Smooth muscle cell (in vitro differentiated cells): ENCODE measurements around the gene PDE6G. TPM values are rescaled to one million over a fixed set of nuclear protein-coding genes. Genes with fewer than 3 reads are reported as not detected.

Experiments
- DNase-seq: peaks from one replicate; lab custom pipeline; 2025; ENCODE audit not compliant: unreplicated experiment; lab: John Stamatoyannopoulos, UW
- H2AFZ ChIP-seq: fragments of 200-600 bp; sonication (generic); 2 replicates; pipeline ENCODE4 v1.6.0; 2016; ENCODE audit warnings: antibody characterized with exemption, low read depth, mild to moderate bottlenecking
- H3F3A ChIP-seq: fragments of 200-600 bp; sonication (generic); 2 replicates; pipeline ENCODE4 v1.6.0; 2017; ENCODE audit warnings: antibody characterized with exemption, low read depth
- H3K27ac ChIP-seq: fragments of 200-600 bp; sonication (generic); 2 replicates; pipeline ENCODE4 v1.5.1; 2016; ENCODE audit warnings: low read depth, mild to moderate bottlenecking
- H3K27me3 ChIP-seq: fragments of 200-600 bp; sonication (generic); 2 replicates; pipeline ENCODE4 v1.6.1; 2016; ENCODE audit warnings: low read depth, mild to moderate bottlenecking
- H3K36me3 ChIP-seq: fragments of 200-600 bp; sonication (generic); 2 replicates; pipeline ENCODE4 v1.5.1; 2016; ENCODE audit warnings: low read depth
- H3K4me1 ChIP-seq: fragments of 200-600 bp; sonication (generic); 2 replicates; pipeline ENCODE4 v1.5.1; 2016; ENCODE audit warnings: low read depth
- H3K4me2 ChIP-seq: fragments of 200-600 bp; sonication (generic); 2 replicates; pipeline ENCODE4 v1.6.0; 2016; ENCODE audit warnings: mild to moderate bottlenecking
- H3K4me3 ChIP-seq: fragments of 200-600 bp; sonication (generic); 2 replicates; pipeline ENCODE4 v1.5.1; 2016; ENCODE audit warnings: mild to moderate bottlenecking
- H3K79me2 ChIP-seq: fragments of 200-600 bp; sonication (generic); 2 replicates; pipeline ENCODE4 v1.6.0; 2016; ENCODE audit warnings: low read depth, mild to moderate bottlenecking
- H3K9ac ChIP-seq: fragments of 200-600 bp; sonication (generic); 2 replicates; pipeline ENCODE4 v1.6.0; 2016; ENCODE audit warnings: low read depth
- H3K9me3 ChIP-seq: fragments of 200-600 bp; sonication (generic); replicated peaks from 2 replicates; pipeline ENCODE4 v1.5.1; 2016; ENCODE audit warnings: low read depth
- H4K20me1 ChIP-seq: fragments of 200-600 bp; sonication (generic); 2 replicates; pipeline ENCODE4 v1.6.0; 2016; ENCODE audit warnings: low read depth
- WGBS: methylation state at CpG from one replicate; pipeline ENCODE4 v1.1.7; 2016; ENCODE audit warnings: low lambda C conversion rate; 5-methylcytosine and 5-hydroxymethylcytosine counted together
- polyA plus RNA-seq: library from polyadenylated mRNA; unstranded; fragments of >200 nt; fragmentation: Nextera tagmentation; extraction: Ambion mirVana; gene quantifications from 2 replicates; pipeline ENCODE4 v1.2.1, GENCODE V29; 2016
- total RNA-seq: library from RNA; depleted of rRNA; stranded (reverse); fragments of >200 nt; gene quantifications from 2 replicates; pipeline ENCODE4 v1.2.3, GENCODE V29; 2014
- TF ChIP-seq, protein P1 (sequence below): fragments of 200-600 bp; sonication (generic); IDR thresholded peaks from 2 replicates; pipeline ENCODE4 v1.5.1; 2017; ENCODE audit warnings: borderline replicate concordance, mild to moderate bottlenecking, antibody characterized with exemption; ENCODE audit not compliant: insufficient read depth, poor library complexity, severe bottlenecking

The PDE6G gene
- total and polyA plus RNA-seq, 2 experiments from 2014 or later = 3.2 to 14.5 TPM

DNA sequence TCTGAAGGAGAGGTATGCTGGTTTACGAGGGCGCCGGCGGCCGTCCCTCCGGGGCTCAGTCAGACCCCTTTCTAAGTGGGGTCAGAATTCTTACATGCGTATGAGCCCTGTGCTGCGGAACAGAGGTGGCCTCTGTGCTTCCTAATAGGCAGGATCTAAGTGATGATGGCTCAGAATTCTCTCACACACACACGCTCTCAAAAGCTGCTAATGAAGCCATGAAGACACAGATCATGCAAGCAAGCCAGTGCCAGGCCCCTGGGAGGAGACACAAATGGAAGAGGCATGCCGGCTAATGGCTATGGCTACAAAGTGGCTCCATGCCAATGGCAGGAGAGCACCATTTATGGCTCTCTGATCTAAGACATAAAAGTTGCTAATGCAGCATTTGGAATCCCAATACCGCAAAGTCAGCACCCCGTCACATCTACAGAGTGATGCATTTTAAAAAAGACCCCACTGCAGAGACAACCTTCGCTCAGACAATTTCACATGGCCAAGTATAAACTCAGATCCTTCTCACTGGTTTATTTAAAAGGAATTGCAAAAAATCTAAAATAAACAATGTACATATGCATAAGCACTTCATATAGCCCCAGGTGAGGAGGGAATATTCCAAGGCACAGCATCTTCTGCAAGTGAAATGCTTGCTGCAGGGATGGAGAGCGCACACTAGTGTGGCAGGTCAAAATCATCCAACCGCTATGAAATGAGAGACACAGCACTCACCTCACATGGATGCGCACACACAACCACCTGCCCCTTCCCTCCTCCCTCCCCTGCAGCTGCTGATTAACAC is 44.0 kb downstream of the PDE6G start:
- H2AFZ ChIP-seq = no peak overlapping the region
- H4K20me1 ChIP-seq = peaks cover 92% of the 10 kb centered on the region
- H3K9ac ChIP-seq = no peak overlapping the region
- no peaks in the 10 kb centered on the region for H3K4me1 ChIP-seq
- H3K27me3 ChIP-seq = no peaks in the 10 kb centered on the region
- no peak overlapping the region for H3K27ac ChIP-seq
- H3F3A ChIP-seq = peaks cover 5% of the 10 kb centered on the region
- H3K9me3 ChIP-seq = no peaks in the 10 kb centered on the region
- peaks cover 6% of the 10 kb centered on the region for H3K36me3 ChIP-seq
- TF ChIP-seq, protein P1, sequence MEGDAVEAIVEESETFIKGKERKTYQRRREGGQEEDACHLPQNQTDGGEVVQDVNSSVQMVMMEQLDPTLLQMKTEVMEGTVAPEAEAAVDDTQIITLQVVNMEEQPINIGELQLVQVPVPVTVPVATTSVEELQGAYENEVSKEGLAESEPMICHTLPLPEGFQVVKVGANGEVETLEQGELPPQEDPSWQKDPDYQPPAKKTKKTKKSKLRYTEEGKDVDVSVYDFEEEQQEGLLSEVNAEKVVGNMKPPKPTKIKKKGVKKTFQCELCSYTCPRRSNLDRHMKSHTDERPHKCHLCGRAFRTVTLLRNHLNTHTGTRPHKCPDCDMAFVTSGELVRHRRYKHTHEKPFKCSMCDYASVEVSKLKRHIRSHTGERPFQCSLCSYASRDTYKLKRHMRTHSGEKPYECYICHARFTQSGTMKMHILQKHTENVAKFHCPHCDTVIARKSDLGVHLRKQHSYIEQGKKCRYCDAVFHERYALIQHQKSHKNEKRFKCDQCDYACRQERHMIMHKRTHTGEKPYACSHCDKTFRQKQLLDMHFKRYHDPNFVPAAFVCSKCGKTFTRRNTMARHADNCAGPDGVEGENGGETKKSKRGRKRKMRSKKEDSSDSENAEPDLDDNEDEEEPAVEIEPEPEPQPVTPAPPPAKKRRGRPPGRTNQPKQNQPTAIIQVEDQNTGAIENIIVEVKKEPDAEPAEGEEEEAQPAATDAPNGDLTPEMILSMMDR = no peak
- no peak overlapping the region for H3K4me2 ChIP-seq
- peaks cover 72% of the 10 kb centered on the region for H3K79me2 ChIP-seq
- no peak overlapping the region for H3K4me3 ChIP-seq
- 85% methylated on average over 16 of the region's 16 CpGs for WGBS
- DNase-seq = no peak

- peaks cover 76% of the 10 kb centered on the region for H4K20me1 ChIP-seq
- H3K27ac ChIP-seq = no peak overlapping the region
- no peak overlapping the region for H3K4me3 ChIP-seq
- H3F3A ChIP-seq = peaks cover 2% of the 10 kb centered on the region
- TF ChIP-seq, protein P1 = no peak
- H3K27me3 ChIP-seq = no peaks in the 10 kb centered on the region
- no peak overlapping the region for H3K4me2 ChIP-seq
- H3K36me3 ChIP-seq = peaks cover 6% of the 10 kb centered on the region
- 78% methylated on average over 19 of the region's 19 CpGs for WGBS
- no peak overlapping the region for H2AFZ ChIP-seq
- no peak overlapping the region for H3K9ac ChIP-seq
- DNase-seq = no peak
- H3K79me2 ChIP-seq = peaks cover 50% of the 10 kb centered on the region
- H3K4me1 ChIP-seq = no peaks in the 10 kb centered on the region
- no peaks in the 10 kb centered on the region for H3K9me3 ChIP-seq
Observed at GRCh38 chr17:81609541-81610311, 46.6 kb downstream of the PDE6G start.

- Histone ChIP-seq H2AFZ (no peak overlapping the region), H3K27me3 (no peaks in the 10 kb centered on the region), H3K27ac (no peak overlapping the region), H3F3A (peaks cover 8% of the 10 kb centered on the region), H3K9ac (no peak overlapping the region), H3K9me3 (no peaks in the 10 kb centered on the region), H3K4me1 (no peaks in the 10 kb centered on the region), H3K4me2 (no peak overlapping the region), H4K20me1 (peaks cover 64% of the 10 kb centered on the region), H3K79me2 (peaks cover 42% of the 10 kb centered on the region), H3K36me3 (peaks cover 6% of the 10 kb centered on the region), H3K4me3 (no peak overlapping the region)
- WGBS = 97% methylated on average over 13 of the region's 13 CpGs
- TF ChIP-seq, protein P1 = no peak
- no peak for DNase-seq
Observed at GRCh38 chr17:81608605-81609004, 47.7 kb downstream of the PDE6G start.
